GM18499 (cell line): Measurements from ENCODE around the gene PTPN18.

ENCODE experiments used
- ATAC-seq: cut with Tn5 transposase; IDR thresholded peaks from one replicate; pipeline ENCODE4 v1.9.1; 2021; ENCODE audit warnings: moderate number of reproducible peaks; ENCODE audit not compliant: insufficient read depth, unreplicated experiment

The PTPN18 gene

DNA sequence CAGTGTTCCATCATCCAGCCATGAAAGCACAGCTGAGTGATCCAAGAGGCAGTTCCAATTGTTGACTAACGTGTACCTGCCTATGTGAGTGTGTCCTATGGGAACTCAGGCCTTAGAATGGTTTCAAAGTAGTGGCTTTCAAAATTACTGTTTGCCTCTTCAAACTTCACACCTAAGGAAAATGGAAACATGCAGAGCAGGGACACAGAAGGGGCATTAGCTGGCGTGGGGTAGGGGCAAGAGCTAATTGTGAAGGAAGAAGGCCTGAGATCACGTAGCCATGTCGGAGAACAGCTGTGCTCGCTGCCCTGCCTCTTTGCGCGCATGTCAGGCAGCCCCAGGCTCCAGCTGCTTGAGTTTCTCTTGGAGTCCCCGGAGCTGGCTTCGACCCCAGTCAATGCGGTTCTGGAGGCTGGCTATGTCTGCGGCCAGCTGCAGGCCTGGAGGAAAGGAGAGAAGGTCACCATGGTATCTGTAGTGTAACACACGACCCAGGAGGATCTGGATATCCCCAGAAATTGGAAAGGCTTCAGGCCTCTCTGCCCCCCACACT is 17.0 kb upstream of the PTPN18 start:
- ATAC-seq, result no peak

DNA sequence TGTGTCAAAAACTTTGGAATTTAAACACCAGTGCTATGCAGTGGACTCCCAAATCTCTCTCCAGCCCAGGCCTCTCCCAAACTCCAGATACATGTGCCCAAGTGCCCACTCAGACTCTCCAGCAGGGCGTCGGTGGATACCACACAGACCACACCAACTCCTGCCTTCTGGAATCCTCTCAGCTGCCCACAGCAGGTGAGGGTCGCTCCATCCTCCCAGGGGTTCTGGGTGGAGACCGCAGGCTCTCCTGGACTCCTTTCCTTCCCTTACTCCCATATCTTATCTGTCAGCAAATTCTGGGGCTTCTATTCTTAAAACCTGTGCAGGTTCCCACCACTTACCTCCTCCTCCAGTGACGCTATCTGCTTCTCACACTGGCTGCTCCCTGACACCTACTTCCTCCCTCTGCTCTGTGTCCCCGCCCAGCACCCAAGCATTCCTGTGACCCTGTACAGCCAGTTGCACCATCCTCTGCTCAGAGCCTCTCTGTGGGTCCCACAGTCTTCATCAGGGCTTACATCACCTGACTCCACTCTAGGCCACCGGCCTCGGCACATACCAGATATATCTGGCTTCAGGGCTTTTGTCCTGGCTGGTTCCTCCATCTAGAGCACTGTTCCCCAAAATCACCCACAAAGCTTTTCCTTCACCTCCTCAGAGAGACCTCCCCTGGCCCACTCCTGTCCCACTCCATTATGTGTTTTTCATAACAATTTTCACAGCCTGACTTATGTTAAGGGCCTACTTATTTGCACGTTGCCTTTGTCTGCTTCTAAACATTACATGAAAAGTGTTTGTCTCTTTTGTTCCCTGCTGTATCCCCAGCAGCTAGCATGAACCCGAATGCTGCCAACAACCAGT is 15.7 kb upstream of the PTPN18 start:
- ATAC-seq, result no peak

DNA sequence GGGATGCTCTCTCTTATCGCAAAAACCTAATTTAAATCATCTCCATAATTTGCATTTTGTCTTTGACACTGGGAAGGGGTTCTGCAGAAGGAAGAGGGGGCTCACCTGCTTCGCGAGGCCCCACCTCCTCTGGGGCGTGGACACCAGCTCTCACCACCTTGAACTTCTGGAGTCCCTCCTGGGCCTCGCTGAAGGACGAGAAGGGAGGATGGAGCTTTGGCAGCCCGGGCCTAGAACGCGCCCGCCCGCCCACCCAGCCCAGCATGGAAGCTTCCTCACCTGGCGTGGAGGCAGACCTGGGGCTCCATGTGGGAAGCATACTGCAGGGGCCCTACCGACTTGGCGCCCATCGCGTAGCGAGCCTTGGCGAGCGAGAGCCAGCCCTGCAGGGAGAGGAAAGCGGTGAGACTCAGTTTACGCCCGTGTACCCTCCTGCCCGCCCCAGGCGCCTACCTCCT is 14.3 kb upstream of the PTPN18 start:
- peak; percentile 1 for ATAC-seq

DNA sequence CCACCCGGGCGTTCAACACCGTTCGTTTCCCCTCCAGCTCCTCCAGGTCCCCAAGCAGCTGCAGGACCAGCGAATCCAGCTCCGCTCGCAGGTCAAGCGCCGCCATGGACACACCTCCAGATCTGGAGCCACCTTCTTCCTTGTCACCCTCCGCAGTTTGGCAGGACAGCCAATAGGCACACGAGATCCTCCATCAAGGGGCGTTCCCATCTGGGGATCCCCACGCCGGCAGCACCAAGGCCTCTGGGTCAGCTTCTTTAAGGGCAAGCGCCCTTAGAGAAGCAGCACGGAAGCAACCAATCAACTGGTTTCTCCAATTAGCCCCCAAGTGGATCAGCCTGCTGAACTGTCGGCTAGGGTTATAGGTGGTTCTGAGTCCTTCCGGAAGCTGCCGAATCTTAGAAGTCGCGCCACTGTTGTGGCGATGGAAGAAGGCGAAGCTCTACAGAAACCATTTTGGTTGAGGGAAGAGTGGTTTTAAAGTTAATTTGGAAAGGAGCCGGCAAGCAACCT is 13.8 kb upstream of the PTPN18 start:
- ATAC-seq, result peak; percentile 66

DNA sequence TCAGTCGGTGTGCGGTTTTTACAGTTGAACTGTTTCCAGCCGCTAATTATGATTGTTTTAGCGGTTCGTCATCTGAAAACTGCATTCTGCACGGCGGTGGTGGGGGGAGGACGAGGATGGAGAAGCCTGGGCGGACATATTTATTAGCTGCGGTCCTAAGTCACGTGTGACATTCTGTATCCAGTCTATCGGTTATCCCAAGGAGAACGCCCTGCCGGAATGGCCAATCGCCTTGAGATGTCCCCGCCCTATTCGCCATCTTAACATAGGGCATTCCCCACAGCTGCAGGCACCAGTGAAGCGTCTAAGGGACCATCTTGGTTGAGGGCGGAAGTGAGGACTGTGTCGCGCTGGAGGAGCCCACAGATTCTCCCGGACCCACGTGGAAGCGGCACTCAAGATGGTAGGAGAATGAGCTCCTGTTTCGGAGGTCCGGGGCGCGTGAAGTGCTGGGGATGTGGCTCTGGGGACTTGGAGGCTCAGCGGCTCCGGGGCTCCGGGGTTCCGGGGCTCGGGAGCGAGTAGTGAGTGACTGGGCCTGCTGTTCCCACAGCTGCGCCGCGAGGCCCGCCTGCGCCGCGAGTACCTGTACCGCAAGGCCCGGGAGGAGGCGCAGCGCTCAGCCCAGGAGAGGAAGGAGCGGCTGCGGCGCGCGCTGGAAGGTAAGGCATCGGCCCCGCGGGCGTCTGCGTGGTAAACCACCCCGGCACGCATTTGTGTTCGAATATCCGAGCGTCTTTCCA is 13.2 kb upstream of the PTPN18 start, which contains the start of gene IMP4:
IMP4 (plus strand) TSS at position 365 of the 743 bp plus-strand sequence; CDS start at position 401, 36 bp downstream.
- peak; percentile 79 for ATAC-seq

DNA sequence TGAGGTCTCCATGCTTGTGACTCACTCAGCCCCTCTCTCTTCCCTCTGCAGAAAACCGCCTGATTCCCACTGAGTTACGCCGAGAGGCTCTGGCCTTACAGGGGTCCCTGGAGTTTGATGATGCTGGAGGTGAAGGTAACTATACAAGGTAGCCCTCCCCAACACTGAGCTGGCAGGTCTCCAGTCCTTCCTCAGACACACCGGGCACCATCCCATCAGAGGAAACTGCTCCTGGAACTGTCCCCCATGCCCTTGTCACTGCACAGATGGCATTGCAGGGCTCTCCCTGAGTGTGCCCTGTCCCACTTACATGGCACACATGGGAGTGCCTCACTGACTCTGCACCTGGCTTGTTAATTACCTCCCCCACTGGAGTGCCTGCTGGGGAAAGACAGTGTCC is 11.3 kb upstream of the PTPN18 start:
- no peak for ATAC-seq

DNA sequence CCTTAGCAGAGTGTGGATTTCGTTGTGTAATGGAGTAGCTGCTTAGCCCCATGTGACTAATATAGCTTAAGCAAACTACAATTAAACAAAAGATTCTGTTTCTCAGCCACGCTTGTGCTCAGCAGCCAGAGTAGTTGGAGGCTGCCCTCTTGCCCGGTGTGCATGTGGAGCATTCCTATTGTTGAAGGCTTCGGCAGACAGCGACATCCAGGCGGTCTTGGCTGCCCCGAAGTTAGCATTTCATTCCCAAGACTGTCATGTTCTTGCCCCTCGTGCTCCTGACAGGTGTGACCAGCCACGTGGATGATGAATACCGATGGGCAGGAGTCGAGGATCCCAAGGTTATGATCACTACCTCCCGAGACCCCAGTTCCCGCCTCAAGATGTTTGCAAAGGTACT is 10.8 kb upstream of the PTPN18 start:
- ATAC-seq, result no peak

DNA sequence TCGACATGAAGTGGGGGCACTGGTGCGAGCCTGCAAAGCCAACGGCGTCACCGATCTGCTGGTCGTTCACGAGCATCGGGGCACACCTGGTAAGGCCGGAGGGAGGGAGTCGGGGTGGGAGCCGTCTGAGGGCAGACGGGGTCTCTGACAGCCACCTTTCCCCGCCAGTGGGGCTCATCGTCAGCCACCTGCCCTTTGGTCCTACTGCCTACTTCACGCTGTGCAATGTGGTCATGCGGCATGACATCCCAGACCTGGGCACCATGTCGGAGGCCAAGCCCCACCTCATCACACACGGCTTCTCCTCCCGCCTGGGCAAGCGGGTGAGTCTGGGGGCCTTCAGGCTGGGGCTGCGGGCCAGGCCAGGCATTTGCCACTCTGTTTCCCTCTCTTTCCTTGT is 10.2 kb upstream of the PTPN18 start:
- ATAC-seq, result no peak

DNA sequence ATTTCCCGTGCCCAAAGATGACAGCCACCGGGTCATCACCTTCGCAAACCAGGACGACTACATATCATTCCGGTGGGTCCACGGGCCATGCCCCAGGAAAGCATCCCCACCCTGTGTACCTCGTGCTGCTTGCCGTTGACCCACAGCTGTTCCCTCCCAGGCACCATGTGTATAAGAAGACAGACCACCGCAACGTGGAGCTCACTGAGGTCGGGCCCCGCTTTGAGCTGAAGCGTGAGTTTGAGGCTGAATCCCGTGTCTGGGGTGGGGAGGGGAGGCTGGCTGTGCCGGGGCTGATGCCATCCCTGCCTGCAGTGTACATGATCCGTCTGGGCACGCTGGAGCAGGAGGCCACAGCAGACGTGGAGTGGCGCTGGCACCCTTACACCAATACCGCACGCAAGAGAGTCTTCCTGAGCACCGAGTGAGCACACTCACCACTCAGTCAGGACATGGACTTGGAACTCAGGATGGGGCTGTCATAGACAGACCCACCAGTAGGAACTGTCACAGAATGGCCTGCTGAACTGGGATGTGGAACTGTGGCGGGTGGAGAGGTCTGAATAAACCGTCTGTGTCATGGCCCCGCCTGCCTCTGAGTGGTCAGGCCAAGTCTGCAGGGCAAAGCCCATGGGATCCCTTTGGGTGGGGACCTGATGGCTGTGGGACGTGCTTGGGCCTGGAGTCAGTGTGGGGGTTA is 9.7 kb upstream of the PTPN18 start:
- no peak for ATAC-seq

DNA sequence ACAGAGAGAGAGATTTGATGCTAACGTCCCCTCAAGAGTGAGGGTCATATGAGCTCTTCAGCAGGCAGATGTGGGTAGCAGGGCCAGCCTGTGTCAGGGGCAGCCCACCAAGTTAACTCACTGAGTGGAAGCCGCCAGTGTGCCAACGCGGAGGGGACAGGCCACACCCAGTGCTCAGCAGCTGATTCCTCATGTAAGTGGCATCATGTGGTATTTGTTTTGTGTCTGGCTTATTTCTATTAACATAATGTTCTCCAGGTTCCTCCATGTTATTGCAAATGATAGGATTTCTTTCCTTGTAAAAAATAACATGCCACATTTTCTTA is 9.2 kb upstream of the PTPN18 start:
- ATAC-seq, result no peak

DNA sequence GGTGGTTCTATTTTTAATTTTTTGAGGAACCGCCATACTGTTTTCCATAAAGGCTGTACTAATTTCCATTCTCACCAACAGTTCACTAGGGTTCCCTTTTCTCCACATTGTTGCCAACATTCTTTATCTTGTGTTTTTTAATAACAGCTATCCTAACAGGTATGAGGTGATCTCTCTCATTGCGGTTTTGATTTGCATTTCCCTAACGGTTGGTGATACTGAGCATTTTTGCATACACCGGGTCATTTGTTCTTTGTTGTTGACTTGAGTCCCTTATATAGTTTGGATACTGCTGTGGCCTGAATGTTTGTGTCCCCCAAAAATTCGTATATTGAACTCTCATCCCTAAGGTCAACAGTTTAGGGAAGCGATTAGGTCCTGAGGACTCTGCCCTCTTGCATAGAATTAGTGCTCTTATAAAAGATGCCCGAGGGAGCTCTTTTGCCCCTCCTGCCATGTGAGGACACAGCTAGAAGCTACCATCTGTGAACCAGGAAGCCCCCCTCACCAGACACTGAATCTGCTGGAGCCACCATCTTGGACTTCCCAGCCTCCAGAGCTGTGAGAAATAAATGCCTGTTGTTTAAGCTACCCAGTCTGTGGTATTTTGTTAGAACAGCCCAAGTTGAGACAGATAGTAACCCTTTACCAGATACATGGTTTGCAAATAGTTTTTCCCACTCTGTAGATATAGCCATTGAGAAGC is 8.5 kb upstream of the PTPN18 start:
- ATAC-seq, result no peak

DNA sequence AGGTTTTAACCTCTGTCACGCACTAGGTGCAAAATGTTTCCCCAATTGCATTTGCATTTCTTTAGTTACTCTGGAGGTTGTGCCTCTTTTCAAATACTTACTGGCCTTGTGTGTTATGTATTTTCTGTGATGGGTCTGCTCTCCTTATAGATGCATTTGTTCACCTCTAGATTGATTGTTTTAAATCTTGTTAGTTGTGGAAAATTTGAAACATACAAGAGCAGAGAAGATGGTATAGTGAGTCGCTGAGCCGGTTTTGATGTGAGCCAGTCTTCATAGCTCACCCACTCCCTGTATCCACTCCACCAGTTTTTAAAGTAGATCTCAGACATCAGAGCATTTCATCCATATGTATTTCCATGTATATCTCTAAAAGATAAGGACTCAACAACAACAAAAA is 6.7 kb upstream of the PTPN18 start:
- no peak for ATAC-seq

DNA sequence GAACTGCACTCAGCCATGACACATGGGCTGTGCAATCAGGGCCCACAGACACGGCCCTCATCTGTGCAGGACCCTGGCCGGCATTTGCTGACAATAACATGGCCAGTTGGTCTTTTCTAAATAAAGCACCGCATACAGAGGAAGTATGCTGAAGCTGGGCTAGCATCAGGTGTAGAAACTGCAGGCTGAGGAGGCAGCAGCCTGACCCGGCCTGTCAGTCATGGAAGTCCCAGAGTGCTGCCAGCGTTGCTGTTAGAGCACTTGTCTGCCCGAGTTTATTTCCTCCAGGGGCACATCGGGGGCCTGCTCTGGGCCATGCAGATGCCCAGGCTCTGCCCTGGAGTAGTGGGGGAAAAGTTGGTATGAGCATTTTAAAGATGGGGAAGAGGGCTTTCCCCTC is 4.1 kb upstream of the PTPN18 start:
- ATAC-seq, result no peak

DNA sequence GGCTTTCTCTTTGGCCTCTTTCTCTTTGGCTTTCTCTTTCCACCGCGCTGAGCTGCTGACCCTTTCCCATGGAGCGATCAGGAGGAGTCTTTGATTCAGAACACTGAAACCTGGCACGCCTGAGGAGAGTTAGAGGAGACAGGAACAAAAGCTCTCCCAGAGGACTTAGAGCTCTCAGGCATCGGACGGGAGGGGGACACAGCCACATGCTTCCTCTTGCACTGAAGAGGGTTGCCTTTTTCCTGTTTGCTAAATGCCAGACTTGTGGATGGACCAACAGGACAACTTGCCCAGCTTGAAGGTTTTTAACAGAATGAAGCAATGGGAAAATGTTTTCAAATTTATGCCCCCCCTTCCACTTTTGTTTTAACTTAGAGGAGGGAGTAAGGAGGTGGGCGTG is 3.6 kb upstream of the PTPN18 start:
- no peak for ATAC-seq

DNA sequence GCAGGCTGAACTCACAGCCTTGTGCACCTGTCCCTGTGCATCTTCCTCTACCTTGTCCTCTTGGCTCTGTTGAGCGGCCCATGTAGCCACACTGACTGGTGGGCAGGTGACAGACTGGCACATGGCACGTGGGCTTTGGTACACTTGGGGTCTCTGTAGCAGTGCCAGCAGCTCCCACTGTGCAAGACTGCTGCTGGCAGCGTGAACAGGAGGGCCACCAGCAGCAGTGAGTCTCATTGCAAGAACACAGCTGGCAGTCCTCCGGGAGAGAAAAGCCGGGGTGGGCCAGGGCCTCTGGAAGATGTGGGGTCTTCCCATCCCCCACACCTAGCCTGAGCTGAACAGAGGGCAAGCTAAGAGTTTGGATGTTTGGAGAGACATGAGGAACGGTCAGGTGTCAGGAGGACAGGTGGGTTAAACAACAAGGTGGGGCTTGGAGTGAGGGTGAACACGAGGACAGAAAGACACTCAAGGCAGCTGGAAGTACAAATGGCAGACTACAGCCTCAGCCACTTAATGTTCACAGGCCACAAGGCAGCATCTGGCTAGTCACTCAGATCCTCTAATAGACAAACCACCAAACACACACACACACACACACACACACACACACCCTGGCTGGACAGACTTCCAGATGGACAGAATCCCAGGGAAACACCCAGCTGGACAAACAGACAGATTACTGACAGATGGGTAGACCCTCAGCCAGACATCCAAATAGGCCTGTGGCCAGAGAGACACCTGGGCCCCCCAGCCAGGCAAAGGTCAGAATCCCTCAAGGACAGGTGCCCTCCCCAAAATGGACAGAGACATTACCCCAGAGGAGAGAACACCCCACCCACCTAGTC is 2.3 kb upstream of the PTPN18 start:
- ATAC-seq, result no peak

DNA sequence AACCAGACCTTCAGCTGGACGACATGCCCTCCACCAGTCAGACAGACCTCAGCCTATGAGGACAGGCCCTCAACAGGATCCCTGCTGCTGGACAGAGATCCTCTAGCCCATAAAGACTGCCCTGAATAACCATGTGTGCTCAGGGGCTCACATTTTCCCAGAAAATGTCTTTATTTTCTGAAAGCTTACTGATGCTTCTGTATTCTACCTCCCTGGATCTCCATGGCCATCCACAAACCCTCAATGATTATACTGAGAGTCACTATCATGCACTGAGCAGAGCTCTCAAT is 1.8 kb upstream of the PTPN18 start:
- no peak for ATAC-seq

DNA sequence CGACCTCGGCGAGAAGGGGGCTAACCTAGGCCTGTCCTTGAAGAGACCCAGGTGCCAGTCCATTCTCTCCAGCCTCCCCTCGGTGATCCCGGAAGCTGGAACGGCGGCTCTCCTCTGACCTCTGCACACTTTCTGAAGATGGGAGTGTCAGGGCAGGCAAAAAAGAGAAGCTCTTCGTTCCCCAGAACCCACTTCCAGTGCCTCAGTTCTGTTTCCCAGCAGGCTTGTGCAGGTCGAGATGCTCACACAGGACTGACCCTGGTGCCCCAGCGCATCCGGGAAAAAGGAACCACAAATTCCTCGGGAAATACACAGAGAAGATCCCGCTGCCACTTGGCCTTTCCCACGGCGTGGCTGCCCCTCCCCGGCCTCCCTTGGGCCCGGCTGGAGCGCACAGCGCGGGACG is 681 bp upstream of the PTPN18 start:
- no peak for ATAC-seq

DNA sequence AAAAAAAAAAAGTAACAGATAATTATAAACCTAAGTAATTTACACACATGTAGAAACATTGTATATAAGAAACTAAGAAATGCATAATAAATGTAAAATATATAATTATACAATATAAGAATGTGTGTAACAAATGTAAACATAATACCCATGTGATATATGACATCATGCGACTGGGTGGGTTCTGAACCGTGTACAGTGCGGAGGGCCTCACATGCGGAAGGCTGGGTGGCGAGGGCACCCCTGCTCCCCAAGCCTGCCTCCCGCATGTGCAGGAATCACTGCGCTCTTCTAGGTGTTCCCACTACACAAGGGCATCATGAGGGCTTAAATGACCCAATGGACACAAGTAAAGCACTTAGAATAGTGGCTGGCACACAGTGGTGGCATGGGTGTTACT is 2.0 kb downstream of the PTPN18 start:
- ATAC-seq, result no peak
